A375 (cell line): Measurements from ENCODE around the gene COPRS. TPM values are rescaled to one million over a fixed set of nuclear protein-coding genes. Genes with fewer than 3 reads are reported as not detected.

Experiments
- total RNA-seq: library from RNA; depleted of rRNA; stranded (reverse); fragments of >200 nt; shearing (Covaris generic); gene quantifications from 2 replicates; pipeline ENCODE4 v1.2.3, GENCODE V29; 2014; rRNA removed

COPRS gene, protein sequence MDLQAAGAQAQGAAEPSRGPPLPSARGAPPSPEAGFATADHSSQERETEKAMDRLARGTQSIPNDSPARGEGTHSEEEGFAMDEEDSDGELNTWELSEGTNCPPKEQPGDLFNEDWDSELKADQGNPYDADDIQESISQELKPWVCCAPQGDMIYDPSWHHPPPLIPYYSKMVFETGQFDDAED
- total RNA-seq: 90.6 and 91.8 TPM in 2 replicates

DNA sequence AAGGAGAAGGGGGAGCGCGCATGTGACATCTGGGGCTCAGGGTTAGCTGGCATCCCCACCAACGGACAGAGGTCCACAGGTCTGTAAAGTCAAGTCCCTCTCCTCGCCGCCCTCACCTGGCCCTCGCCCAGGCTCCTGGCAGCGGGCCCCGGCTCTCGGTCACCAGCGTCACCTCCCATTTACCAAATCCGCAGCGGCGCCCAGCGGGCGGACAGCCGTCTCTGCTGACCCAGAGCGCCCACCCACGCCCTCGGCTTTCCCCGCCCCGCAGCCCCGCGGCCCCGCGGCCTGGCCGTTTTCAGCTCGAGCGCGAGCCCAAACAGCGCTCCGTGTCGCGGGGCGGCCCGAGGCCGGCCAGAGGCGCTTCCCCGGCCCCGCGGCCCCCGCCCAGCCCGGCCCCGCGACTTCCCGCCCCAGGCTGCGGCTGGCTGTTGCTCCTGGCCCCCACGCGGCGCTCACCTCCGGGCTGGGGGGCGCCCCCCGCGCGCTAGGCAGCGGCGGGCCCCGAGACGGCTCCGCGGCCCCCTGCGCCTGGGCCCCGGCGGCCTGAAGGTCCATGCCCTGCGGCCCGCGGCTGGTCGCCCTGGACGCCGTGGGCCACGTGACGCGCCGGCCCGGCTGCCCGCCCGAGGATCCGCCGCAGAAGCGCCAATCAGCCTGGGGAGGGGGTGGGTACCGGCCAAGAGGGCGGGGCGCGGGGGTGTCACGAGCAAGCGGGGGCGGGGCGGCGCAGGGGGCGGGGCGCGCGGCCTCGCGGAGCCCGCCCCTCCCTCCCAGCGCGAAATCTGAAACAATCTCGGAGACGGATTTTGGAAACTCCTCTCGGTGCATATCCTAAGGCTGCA, at the start of gene COPRS:
Gene COPRS (minus strand): TSS at position 603 of the 845 bp plus-strand sequence. CDS start 45 bp downstream, at position 558.

Other genes with a start within 250 kb of the COPRS start
- gene UTP6, start 42.5 kb upstream of the COPRS start, total RNA-seq: 75.5 and 86.3 TPM in 2 replicates
- gene SUZ12, start 77.8 kb upstream of the COPRS start, total RNA-seq: 18.0 and 19.2 TPM in 2 replicates
- 9.6 and 11.2 TPM in 2 replicates for gene LRRC37B, start 148.1 kb upstream of the COPRS start, total RNA-seq